Gastroesophageal sphincter (tissue), 4 donors: ENCODE measurements around the gene CELF2. TPM values are rescaled to one million over a fixed set of nuclear protein-coding genes. Genes with fewer than 3 reads are reported as not detected.

Experiments used
- ATAC-seq: fragments of 150-250 bp; one replicate; pipeline ENCODE4 v1.9.1; 2016; ENCODE audit warnings: mild to moderate bottlenecking, moderate library complexity
- H3K27ac ChIP-seq, 4 donors: fragments of 200-600 bp; sonication (generic) in 3 of 4; 1 replicate in 3 of 4; 2 replicates in 1 of 4; pipeline ENCODE4 v1.5.1; 2016 to 2019
- H3K27me3 ChIP-seq: fragments of 200-600 bp; sonication (generic); one replicate; pipeline ENCODE4 v1.5.1; 2019
- H3K36me3 ChIP-seq, 2 donors: fragments of 200-600 bp; sonication (generic); one replicate each; pipeline ENCODE4 v1.5.1; 2019; ENCODE audit warnings: control low read depth in 1 of 2
- H3K4me1 ChIP-seq, 3 donors: fragments of 200-600 bp; sonication (generic); 1 replicate in 2 of 3; 2 replicates in 1 of 3; pipeline ENCODE4 v1.5.1; 2016 to 2019; ENCODE audit warnings: control low read depth in 2 of 3
- H3K4me3 ChIP-seq, 2 donors: fragments of 200-600 bp; sonication (generic); one replicate each; pipeline ENCODE4 v1.5.1; 2019; ENCODE audit warnings: mild to moderate bottlenecking in 1 of 2, moderate library complexity in 1 of 2
- H3K9me3 ChIP-seq, 3 donors: fragments of 200-600 bp; sonication (generic); one replicate each; pipeline ENCODE4 v1.5.1; 2017 to 2019; ENCODE audit warnings: control low read depth in 2 of 3
- EP300 ChIP-seq: sonication (generic); formaldehyde crosslinking; IDR thresholded peaks from one replicate; pipeline ENCODE4 v1.6.1; 2017; ENCODE audit warnings: antibody characterized with exemption, mild to moderate bottlenecking
- POLR2A ChIP-seq, 2 donors: fragments of 450-650 bp; IDR thresholded peaks; one replicate each; pipeline ENCODE4 v1.6.1; 2017; ENCODE audit warnings: antibody characterized with exemption in 2 of 2, mild to moderate bottlenecking in 2 of 2, moderate library complexity in 1 of 2
- POLR2AphosphoS5 ChIP-seq: sonication (generic); formaldehyde crosslinking; IDR thresholded peaks from one replicate; pipeline ENCODE4 v1.6.1; 2017; ENCODE audit warnings: antibody characterized with exemption
- WGBS, 2 donors: methylation state at CpG; one replicate each; pipeline ENCODE4 v1.1.5; 2018; ENCODE audit warnings: low coverage in 1 of 2; 5-methylcytosine and 5-hydroxymethylcytosine counted together
- total RNA-seq, 4 donors: library from RNA; depleted of rRNA; stranded (reverse); fragments of >200 nt; gene quantifications; one replicate each; pipeline ENCODE4 v1.1.0, GENCODE V29; 2016
- TF ChIP-seq, protein P1 (sequence below), 4 experiments: fragments of 200-600 bp in 2 of 4; fragments of 450-650 bp in 2 of 4; sonication (generic) in 1 of 4; IDR thresholded peaks; one replicate each; pipeline ENCODE4 v1.5.1; 2017 to 2019; ENCODE audit warnings: antibody characterized with exemption in 4 of 4, mild to moderate bottlenecking in 2 of 4, moderate library complexity in 2 of 4

CELF2 gene
- total RNA-seq, 4 donors from 2014 or later, result 82.4 to 122 (median 110) TPM

DNA sequence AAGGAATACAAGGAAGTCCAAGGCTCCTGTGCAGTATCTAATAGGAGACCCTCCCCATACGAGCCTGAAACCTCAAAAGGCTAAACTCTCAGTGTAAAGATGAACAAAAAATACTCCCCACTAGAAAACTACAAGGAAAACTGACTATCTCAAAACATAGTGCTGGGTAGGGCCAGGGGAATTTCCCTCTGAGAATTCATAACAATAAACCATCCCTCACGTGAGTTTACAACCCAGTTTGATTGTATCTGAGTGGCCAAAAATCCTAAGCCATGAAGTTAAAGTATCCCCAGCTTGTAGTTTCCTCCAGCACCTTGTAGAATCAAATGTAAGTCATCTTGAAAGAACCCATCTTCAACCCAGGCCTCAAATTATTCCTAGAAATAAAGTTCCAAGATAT, 293.4 kb downstream of the CELF2 start:
- Histone ChIP-seq H3K4me1 (peaks cover 3 to 26% (median 8%) of the 10 kb centered on the region in 3 donors), H3K27ac (no peak overlapping the region), H3K27me3 (no peaks in the 10 kb centered on the region), H3K4me3 (no peak overlapping the region), H3K9me3 (peaks cover 0 to 16% (median 0%) of the 10 kb centered on the region in 3 donors), H3K36me3 (peaks cover 0 to 84% of the 10 kb centered on the region in 2 donors)
- ATAC-seq, result no peak
- TF ChIP-seq EP300 (no peak), POLR2AphosphoS5 (no peak), POLR2A (IDR thresholded peaks at IDR 0.05) (no peak)
- TF ChIP-seq, protein P1, sequence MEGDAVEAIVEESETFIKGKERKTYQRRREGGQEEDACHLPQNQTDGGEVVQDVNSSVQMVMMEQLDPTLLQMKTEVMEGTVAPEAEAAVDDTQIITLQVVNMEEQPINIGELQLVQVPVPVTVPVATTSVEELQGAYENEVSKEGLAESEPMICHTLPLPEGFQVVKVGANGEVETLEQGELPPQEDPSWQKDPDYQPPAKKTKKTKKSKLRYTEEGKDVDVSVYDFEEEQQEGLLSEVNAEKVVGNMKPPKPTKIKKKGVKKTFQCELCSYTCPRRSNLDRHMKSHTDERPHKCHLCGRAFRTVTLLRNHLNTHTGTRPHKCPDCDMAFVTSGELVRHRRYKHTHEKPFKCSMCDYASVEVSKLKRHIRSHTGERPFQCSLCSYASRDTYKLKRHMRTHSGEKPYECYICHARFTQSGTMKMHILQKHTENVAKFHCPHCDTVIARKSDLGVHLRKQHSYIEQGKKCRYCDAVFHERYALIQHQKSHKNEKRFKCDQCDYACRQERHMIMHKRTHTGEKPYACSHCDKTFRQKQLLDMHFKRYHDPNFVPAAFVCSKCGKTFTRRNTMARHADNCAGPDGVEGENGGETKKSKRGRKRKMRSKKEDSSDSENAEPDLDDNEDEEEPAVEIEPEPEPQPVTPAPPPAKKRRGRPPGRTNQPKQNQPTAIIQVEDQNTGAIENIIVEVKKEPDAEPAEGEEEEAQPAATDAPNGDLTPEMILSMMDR (IDR thresholded peaks at IDR 0.05), result no peak
- 79 to 86% methylated on average over 2 of the region's 2 CpGs for WGBS, 2 donors

DNA sequence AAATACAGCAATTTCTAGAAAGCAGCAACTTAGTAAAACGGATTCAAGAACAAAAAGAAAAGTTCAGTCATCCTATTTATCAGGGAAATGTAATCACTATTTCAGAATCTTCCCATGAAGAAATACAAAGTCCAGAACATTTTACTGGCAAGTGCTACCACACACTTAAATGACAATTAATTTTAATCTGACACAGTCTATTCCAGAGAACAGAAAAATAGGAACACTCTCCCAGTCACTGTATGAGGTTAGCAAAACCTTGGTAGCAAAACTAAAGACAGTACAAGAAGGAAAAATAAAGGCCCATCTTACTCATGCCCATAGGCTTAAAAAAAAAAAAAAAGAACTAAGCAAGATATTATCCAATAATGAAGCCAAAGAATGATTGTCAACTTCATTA, 295.8 kb downstream of the CELF2 start:
- ATAC-seq, result peak; percentile 80
- Histone ChIP-seq H3K4me3 (no peak overlapping the region), H3K36me3 (peaks cover 0 to 84% of the 10 kb centered on the region in 2 donors), H3K9me3 (no peaks in the 10 kb centered on the region), H3K27me3 (no peaks in the 10 kb centered on the region), H3K4me1 (peaks cover 3 to 30% (median 8%) of the 10 kb centered on the region in 3 donors), H3K27ac (peak overlapping the region; percentile 69 to 73 (median 70))
- WGBS, 2 donors, result 10 to 37% methylated on average over 1 of the region's 1 CpG
- TF ChIP-seq POLR2AphosphoS5 (peak; percentile 34), EP300 (no peak)

DNA sequence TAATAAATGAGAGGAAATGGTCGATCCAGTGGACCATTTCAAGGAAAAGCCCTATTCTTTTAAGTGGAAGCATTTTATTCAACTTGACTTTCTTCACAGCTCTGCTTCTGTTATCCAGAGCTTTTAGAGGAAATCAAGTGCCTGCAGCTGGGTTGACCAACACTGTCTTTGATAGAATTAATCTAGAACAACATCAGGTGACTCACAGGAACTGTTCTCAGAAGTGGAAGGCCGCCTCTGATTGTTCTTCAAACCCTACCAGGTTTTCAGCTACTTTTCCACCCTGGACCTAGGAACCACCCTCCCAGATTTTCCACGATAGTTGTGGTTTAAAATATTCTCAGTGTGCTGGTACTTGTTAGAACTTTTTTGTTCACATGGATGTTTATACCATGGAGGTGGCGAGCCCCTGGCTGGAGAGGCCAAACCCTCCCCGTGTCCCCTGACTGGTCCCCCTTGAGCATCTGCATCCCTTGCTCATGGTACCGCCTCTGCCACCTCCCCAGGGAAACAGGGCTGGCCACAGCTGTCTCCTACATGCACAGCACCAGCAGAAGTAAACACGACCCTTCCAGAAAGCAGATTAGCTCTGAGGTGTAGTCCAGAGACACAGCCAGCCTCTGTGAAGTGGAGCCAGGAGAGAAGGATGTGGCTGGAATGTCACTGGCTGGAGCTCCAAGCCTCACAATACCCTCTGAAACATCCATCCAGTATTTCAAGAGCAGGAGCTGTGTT, 300.4 kb downstream of the CELF2 start:
- ATAC-seq, result no peak
- H3K27ac ChIP-seq, result no peak overlapping the region
- H3K4me3 ChIP-seq, result no peak overlapping the region
- TF ChIP-seq, protein P1 (IDR thresholded peaks at IDR 0.05), result no peak
- TF ChIP-seq EP300 (no peak), POLR2A (IDR thresholded peaks at IDR 0.05) (no peak), POLR2AphosphoS5 (no peak)
- WGBS, 2 donors, result 77% methylated on average over 4 of the region's 7 CpGs; no CpG with 5 or more reads in 1 of the 2 donors
- peaks cover 0 to 93% of the 10 kb centered on the region in 2 donors for H3K36me3 ChIP-seq
- H3K4me1 ChIP-seq, result peaks cover 1 to 29% (median 5%) of the 10 kb centered on the region in 3 donors
- H3K9me3 ChIP-seq, result no peaks in the 10 kb centered on the region
- H3K27me3 ChIP-seq, result no peaks in the 10 kb centered on the region

DNA sequence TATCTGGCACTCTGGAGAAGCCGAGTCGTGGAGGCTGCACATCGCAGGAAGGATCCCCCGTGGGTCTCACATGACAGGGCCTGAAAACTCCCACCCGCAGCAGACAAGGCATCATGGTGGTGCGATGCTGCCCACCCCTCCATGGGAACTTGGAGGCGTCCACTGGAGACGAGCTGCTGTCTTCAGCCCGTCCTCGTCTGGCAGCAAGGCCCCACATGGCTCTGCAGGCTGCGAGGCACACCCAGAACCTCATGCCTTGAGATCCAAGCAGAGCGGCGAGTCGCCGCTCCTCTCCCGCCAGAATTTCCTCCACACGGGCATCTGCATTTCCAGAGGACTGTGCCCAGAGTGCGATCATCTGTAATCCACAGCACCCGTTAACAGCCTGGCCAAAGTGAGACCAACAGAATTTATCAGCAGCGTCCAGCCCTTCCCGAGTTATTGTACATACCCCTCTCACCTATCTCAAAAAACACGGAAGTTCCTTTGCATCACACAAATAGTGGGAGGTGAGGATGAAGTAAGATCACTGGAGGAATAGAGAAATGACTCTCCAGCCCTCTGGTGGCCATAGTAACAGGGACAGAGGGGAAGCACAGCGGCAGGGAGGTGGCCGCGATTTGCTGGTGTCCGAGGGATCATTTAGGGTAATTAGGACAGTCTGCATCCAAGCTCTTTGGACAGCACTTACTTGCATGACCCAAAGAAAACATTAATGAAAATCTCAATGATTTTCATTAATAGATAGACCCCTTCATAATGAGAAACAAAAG, 301.3 kb downstream of the CELF2 start:
- no peak for ATAC-seq
- TF ChIP-seq EP300 (no peak), POLR2A (IDR thresholded peaks at IDR 0.05) (no peak), POLR2AphosphoS5 (no peak)
- TF ChIP-seq, protein P1 (IDR thresholded peaks at IDR 0.05), result no peak
- Histone ChIP-seq H3K9me3 (no peaks in the 10 kb centered on the region), H3K36me3 (peaks cover 0 to 100% of the 10 kb centered on the region in 2 donors), H3K4me3 (no peak overlapping the region), H3K4me1 (peaks cover 0 to 20% (median 2%) of the 10 kb centered on the region in 3 donors), H3K27me3 (no peaks in the 10 kb centered on the region), H3K27ac (no peak overlapping the region)
- WGBS, 2 donors, result 93 to 95% methylated on average over 12 to 13 of the region's 26 CpGs

DNA sequence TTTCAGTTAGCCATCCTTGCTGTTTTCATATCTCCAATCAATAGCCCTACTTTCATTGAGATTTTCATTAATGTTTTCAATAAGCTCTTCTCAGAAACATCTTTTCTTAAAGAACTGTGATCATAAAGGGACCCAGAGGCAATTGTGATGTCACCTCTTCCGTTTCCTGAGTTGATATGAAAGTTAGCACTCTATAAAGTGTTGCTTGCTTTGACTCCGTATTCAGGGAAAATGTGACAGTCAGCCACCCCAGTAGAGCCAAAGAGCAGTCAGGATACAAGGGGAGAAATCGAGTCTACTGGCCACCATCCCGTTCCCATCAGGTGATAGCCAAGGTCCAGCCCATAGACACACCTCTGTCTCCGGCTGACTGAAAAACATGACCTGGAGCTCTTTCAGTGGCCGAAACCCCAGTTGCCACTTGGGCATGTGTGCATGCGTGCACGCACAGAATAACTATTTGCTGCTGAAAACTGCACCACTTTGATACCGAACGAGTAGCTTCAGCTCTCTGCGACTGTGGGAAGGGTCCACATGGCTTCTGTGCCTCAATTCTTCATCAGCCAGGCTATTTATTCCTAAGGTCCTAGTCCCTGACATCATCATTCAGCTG, 302.4 kb downstream of the CELF2 start:
- WGBS, 2 donors, result 87 to 100% methylated on average over 4 to 10 of the region's 11 CpGs
- no peak for TF ChIP-seq POLR2A (IDR thresholded peaks at IDR 0.05)
- no peak for TF ChIP-seq EP300
- TF ChIP-seq POLR2AphosphoS5, result no peak
- TF ChIP-seq, protein P1 (IDR thresholded peaks at IDR 0.05), result no peak
- peaks cover 0 to 100% of the 10 kb centered on the region in 2 donors for H3K36me3 ChIP-seq

More for the DNA sequence above, 302.4 kb downstream of the CELF2 start:
- H3K4me3 ChIP-seq, result no peak overlapping the region
- H3K9me3 ChIP-seq, result no peaks in the 10 kb centered on the region
- ATAC-seq, result no peak
- no peak overlapping the region for H3K27ac ChIP-seq
- H3K27me3 ChIP-seq, result no peaks in the 10 kb centered on the region
- H3K4me1 ChIP-seq, result peaks cover 0 to 10% (median 0%) of the 10 kb centered on the region in 3 donors
